GM23338 (cell line): ENCODE results near the gene GIMAP2. TPM values are rescaled to one million over a fixed set of nuclear protein-coding genes. Genes with fewer than 3 reads are reported as not detected.

ENCODE experiments used
- ATAC-seq: fragments of 200-7000 bp; cut with Tn5 transposase; 3 replicates; pipeline ENCODE4 v1.9.1; 2020
- DNase-seq: peaks from one replicate; pipeline ENCODE4 v3.0.0-alpha.2; 2015; ENCODE audit warnings: low spot score
- H2AFZ ChIP-seq: fragments of 200-600 bp; sonication (generic); 2 replicates; pipeline ENCODE4 v1.8.0; 2016; ENCODE audit warnings: antibody characterized with exemption, mild to moderate bottlenecking, moderate library complexity
- H3F3A ChIP-seq: fragments of 200-600 bp; sonication (generic); replicated peaks from 2 replicates; pipeline ENCODE4 v1.8.0; 2017; ENCODE audit warnings: antibody characterized with exemption, mixed run types, low read depth
- H3K27ac ChIP-seq: fragments of 200-600 bp; sonication (generic); 2 replicates; pipeline ENCODE4 v1.6.1; 2016; ENCODE audit warnings: low read depth
- H3K27me3 ChIP-seq: fragments of 200-600 bp; sonication (generic); 2 replicates; pipeline ENCODE4 v1.8.0; 2016; ENCODE audit warnings: mild to moderate bottlenecking, mixed run types, moderate library complexity; ENCODE audit not compliant: insufficient read depth
- H3K36me3 ChIP-seq: fragments of 200-600 bp; sonication (generic); 2 replicates; pipeline ENCODE4 v1.8.0; 2016; ENCODE audit warnings: mild to moderate bottlenecking; ENCODE audit not compliant: insufficient read depth
- H3K4me1 ChIP-seq: fragments of 200-600 bp; sonication (generic); 2 replicates; pipeline ENCODE4 v1.8.0; 2016; ENCODE audit warnings: mild to moderate bottlenecking, moderate library complexity; ENCODE audit not compliant: insufficient read depth
- H3K4me2 ChIP-seq: fragments of 200-600 bp; sonication (generic); 2 replicates; pipeline ENCODE4 v1.7.1; 2017; ENCODE audit warnings: mixed run types
- H3K4me3 ChIP-seq: fragments of 200-600 bp; sonication (generic); 2 replicates; pipeline ENCODE4 v1.6.1; 2016; ENCODE audit warnings: mixed run types
- H3K79me2 ChIP-seq: fragments of 200-600 bp; sonication (generic); replicated peaks from 2 replicates; pipeline ENCODE4 v1.8.0; 2017; ENCODE audit warnings: mild to moderate bottlenecking; ENCODE audit not compliant: insufficient read depth
- H3K9me2 ChIP-seq: fragments of 200-600 bp; sonication (generic); 2 replicates; pipeline ENCODE4 v1.8.0; 2017; ENCODE audit not compliant: insufficient read depth
- H4K20me1 ChIP-seq: fragments of 200-600 bp; sonication (generic); replicated peaks from 2 replicates; pipeline ENCODE4 v1.8.0; 2017; ENCODE audit warnings: mild to moderate bottlenecking; ENCODE audit not compliant: insufficient read depth
- H3K27ac Mint-ChIP-seq: 2 replicates; pipeline ENCODE4 v1.8.0; 2020; ENCODE audit warnings: inconsistent platforms, mild to moderate bottlenecking, moderate library complexity, mixed read lengths
- H3K27me3 Mint-ChIP-seq: 3 replicates; pipeline ENCODE4 v1.8.0; 2022; ENCODE audit warnings: low read depth, mild to moderate bottlenecking, moderate library complexity, mixed read lengths, inconsistent platforms; ENCODE audit not compliant: insufficient read depth, poor library complexity
- H3K36me3 Mint-ChIP-seq: 3 replicates; pipeline ENCODE4 v1.8.0; 2021; ENCODE audit warnings: low read depth, mild to moderate bottlenecking, inconsistent platforms, moderate library complexity, mixed read lengths
- H3K4me1 Mint-ChIP-seq: 3 replicates; pipeline ENCODE4 v1.8.0; 2020; ENCODE audit warnings: mild to moderate bottlenecking, inconsistent platforms, mixed read lengths
- H3K4me3 Mint-ChIP-seq: 3 replicates; pipeline ENCODE4 v1.8.0; 2021; ENCODE audit warnings: moderate library complexity, mild to moderate bottlenecking, inconsistent platforms, mixed read lengths
- H3K9me3 Mint-ChIP-seq: 3 replicates; pipeline ENCODE4 v1.8.0; 2020; ENCODE audit warnings: moderate library complexity, mild to moderate bottlenecking, inconsistent platforms, mixed read lengths
- CREB1 ChIP-seq: fragments of 250-450 bp; sonication (Bioruptor Pico); IDR thresholded peaks from 2 replicates; pipeline ENCODE4 v1.5.0; 2020; ENCODE audit warnings: low read depth, mild to moderate bottlenecking, moderate library complexity
- ETS1 ChIP-seq: IDR thresholded peaks from 2 replicates; pipeline ENCODE4 v1.6.1; 2016; ENCODE audit warnings: antibody characterized with exemption
- EZH2 ChIP-seq: fragments of 200-600 bp; sonication (generic); IDR thresholded peaks from one replicate; pipeline ENCODE4 v1.8.0; 2017; ENCODE audit warnings: antibody characterized with exemption, mild to moderate bottlenecking, low read depth; ENCODE audit not compliant: unreplicated experiment
- EZH2phosphoT487 ChIP-seq: fragments of 200-600 bp; sonication (generic); IDR thresholded peaks from one replicate; pipeline ENCODE4 v1.8.1; 2018; ENCODE audit warnings: antibody characterized with exemption; ENCODE audit not compliant: unreplicated experiment
- JUNB ChIP-seq: IDR thresholded peaks from one replicate; pipeline ENCODE4 v1.6.1; 2016; ENCODE audit warnings: antibody characterized with exemption; ENCODE audit not compliant: unreplicated experiment
- NANOG ChIP-seq: IDR thresholded peaks from 2 replicates; pipeline ENCODE4 v1.6.1; 2016; ENCODE audit warnings: antibody characterized with exemption, borderline replicate concordance
- POLR2AphosphoS5 ChIP-seq: IDR thresholded peaks from 2 replicates; pipeline ENCODE4 v1.6.1; 2016; ENCODE audit warnings: antibody characterized with exemption, low read depth
- STAT1 ChIP-seq: IDR thresholded peaks from one replicate; pipeline ENCODE4 v1.6.1; 2016; ENCODE audit warnings: antibody characterized with exemption; ENCODE audit not compliant: unreplicated experiment
- ZNF114 ChIP-seq: fragments of 250-450 bp; sonication (Bioruptor Pico); IDR thresholded peaks from 2 replicates; pipeline ENCODE4 v1.5.0; 2020; ENCODE audit warnings: mild to moderate bottlenecking, moderate library complexity
- ZNF331 ChIP-seq: fragments of 250-450 bp; sonication (Bioruptor Pico); IDR thresholded peaks from 2 replicates; pipeline ENCODE4 v1.5.0; 2020; ENCODE audit warnings: low read depth, mild to moderate bottlenecking, moderate library complexity
- ZNF462 ChIP-seq: fragments of 250-450 bp; sonication (Bioruptor Pico); IDR thresholded peaks from 2 replicates; pipeline ENCODE4 v1.5.0; 2020; ENCODE audit warnings: mild to moderate bottlenecking, moderate library complexity
- polyA plus RNA-seq: library from polyadenylated mRNA; unstranded; fragments of >200 nt; fragmentation: Nextera tagmentation; extraction: Ambion mirVana; gene quantifications from 2 replicates; pipeline ENCODE4 v1.2.1, GENCODE V29; 2016
- total RNA-seq: library from RNA; depleted of rRNA; stranded (reverse); fragments of >200 nt; shearing (Covaris generic); gene quantifications from 2 replicates; pipeline ENCODE4 v1.2.3, GENCODE V29; 2014
- TF ChIP-seq, protein P1 (sequence below): IDR thresholded peaks from one replicate; pipeline ENCODE4 v1.6.1; 2018; ENCODE audit warnings: antibody characterized with exemption; ENCODE audit not compliant: unreplicated experiment
- TF ChIP-seq, protein P2 (sequence below), 2 experiments: fragments of 200-600 bp in 1 of 2; sonication (generic) in 1 of 2; conservative IDR thresholded peaks; 2 replicates each; pipeline versions ENCODE4 v1.5.1 to v1.6.1; 2016 to 2017; ENCODE audit warnings: antibody characterized with exemption in 2 of 2, low read depth in 2 of 2, mild to moderate bottlenecking in 2 of 2, moderate library complexity in 1 of 2

Gene GIMAP2
- total and polyA plus RNA-seq, 2 experiments from 2014 or later: not detected

- Histone ChIP-seq H3K4me2 (no peak overlapping the region), H3K9me2 (no peaks in the 10 kb centered on the region), H4K20me1 (peaks cover 32% of the 10 kb centered on the region), H3K4me3 (no peak overlapping the region), H3K36me3 (no peaks in the 10 kb centered on the region), H3K27ac (no peak overlapping the region), H2AFZ (no peak overlapping the region), H3K27me3 (peaks cover 99% of the 10 kb centered on the region), H3K4me1 (no peaks in the 10 kb centered on the region), H3F3A (no peaks in the 10 kb centered on the region), H3K79me2 (no peaks in the 10 kb centered on the region)
- Mint-ChIP-seq H3K4me1 (peaks cover 8% of the 10 kb centered on the region; the same call in 1 of the 3 replicates), H3K4me3 (no peak overlapping the region), H3K27ac (no peak overlapping the region), H3K27me3 (peaks cover 100% of the 10 kb centered on the region), H3K36me3 (no peaks in the 10 kb centered on the region), H3K9me3 (peaks cover 13% of the 10 kb centered on the region)
- TF ChIP-seq ZNF462: no peak
- TF ChIP-seq JUNB: no peak
- TF ChIP-seq ETS1: no peak
- TF ChIP-seq ZNF114 (CRISPR knock-in tag): no peak
- TF ChIP-seq EZH2: no peak
- TF ChIP-seq STAT1: no peak
- TF ChIP-seq ZNF331 (CRISPR knock-in tag): no peak
- TF ChIP-seq NANOG: no peak
- TF ChIP-seq, protein P1, sequence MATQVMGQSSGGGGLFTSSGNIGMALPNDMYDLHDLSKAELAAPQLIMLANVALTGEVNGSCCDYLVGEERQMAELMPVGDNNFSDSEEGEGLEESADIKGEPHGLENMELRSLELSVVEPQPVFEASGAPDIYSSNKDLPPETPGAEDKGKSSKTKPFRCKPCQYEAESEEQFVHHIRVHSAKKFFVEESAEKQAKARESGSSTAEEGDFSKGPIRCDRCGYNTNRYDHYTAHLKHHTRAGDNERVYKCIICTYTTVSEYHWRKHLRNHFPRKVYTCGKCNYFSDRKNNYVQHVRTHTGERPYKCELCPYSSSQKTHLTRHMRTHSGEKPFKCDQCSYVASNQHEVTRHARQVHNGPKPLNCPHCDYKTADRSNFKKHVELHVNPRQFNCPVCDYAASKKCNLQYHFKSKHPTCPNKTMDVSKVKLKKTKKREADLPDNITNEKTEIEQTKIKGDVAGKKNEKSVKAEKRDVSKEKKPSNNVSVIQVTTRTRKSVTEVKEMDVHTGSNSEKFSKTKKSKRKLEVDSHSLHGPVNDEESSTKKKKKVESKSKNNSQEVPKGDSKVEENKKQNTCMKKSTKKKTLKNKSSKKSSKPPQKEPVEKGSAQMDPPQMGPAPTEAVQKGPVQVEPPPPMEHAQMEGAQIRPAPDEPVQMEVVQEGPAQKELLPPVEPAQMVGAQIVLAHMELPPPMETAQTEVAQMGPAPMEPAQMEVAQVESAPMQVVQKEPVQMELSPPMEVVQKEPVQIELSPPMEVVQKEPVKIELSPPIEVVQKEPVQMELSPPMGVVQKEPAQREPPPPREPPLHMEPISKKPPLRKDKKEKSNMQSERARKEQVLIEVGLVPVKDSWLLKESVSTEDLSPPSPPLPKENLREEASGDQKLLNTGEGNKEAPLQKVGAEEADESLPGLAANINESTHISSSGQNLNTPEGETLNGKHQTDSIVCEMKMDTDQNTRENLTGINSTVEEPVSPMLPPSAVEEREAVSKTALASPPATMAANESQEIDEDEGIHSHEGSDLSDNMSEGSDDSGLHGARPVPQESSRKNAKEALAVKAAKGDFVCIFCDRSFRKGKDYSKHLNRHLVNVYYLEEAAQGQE: no peak
- no peak for TF ChIP-seq POLR2AphosphoS5
- no peak for TF ChIP-seq CREB1
- TF ChIP-seq, protein P2, sequence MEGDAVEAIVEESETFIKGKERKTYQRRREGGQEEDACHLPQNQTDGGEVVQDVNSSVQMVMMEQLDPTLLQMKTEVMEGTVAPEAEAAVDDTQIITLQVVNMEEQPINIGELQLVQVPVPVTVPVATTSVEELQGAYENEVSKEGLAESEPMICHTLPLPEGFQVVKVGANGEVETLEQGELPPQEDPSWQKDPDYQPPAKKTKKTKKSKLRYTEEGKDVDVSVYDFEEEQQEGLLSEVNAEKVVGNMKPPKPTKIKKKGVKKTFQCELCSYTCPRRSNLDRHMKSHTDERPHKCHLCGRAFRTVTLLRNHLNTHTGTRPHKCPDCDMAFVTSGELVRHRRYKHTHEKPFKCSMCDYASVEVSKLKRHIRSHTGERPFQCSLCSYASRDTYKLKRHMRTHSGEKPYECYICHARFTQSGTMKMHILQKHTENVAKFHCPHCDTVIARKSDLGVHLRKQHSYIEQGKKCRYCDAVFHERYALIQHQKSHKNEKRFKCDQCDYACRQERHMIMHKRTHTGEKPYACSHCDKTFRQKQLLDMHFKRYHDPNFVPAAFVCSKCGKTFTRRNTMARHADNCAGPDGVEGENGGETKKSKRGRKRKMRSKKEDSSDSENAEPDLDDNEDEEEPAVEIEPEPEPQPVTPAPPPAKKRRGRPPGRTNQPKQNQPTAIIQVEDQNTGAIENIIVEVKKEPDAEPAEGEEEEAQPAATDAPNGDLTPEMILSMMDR (conservative IDR thresholded peaks at IDR 0.05; ENCODE audit: low read depth in 2 of 2): no peak
- TF ChIP-seq EZH2phosphoT487: no peak
- ATAC-seq (no peak), DNase-seq (no peak)
Measured at GRCh38 chr7:150738092-150738491, 52.6 kb downstream of the GIMAP2 start.
